HCT116 (cell line): ENCODE measurements around the gene CTR9. TPM values are rescaled to one million over a fixed set of nuclear protein-coding genes. Genes with fewer than 3 reads are reported as not detected.

Experiments
- ATAC-seq: fragments of 200-7000 bp; cut with Tn5 transposase; 2 replicates; pipeline ENCODE4 v1.9.1; 2020; ENCODE audit warnings: mild to moderate bottlenecking, moderate library complexity
- BruUV-seq: library from RNA; stranded (reverse); fragments of 400-500 nt; replicated peaks from 2 replicates; lab custom pipeline; 2021; lab: Mats Ljungman, UMichigan
- CTCF ChIA-PET: fragments of 300-600 bp; sonication (Branson Sonifier 250); formaldehyde crosslinking; loops from one replicate; lab custom pipeline; 2021; ENCODE audit warnings: antibody characterized with exemption; lab: Charles Lee
- POLR2A ChIA-PET: fragments of 300-600, 350-600 bp; sonication (Branson Sonifier 250); formaldehyde crosslinking; loops from one replicate; lab custom pipeline; 2021; ENCODE audit warnings: antibody characterized with exemption; lab: Charles Lee
- RAD21 ChIA-PET, 2 experiments: fragments of 300-600 bp; sonication (Branson Sonifier 250); formaldehyde crosslinking; loops; one replicate each; lab custom pipeline; 2023; ENCODE audit warnings: low total read pairs in 2 of 2; ENCODE audit not compliant: uncharacterized antibody in 2 of 2, unreplicated experiment in 2 of 2, low non-redundant PET in 1 of 2; lab: Charles Lee
- DNase-seq: peaks from one replicate; pipeline ENCODE4 v3.0.0-alpha.2; 2010; ENCODE audit warnings: low read depth, low spot score
- H2AFZ ChIP-seq: fragments of 200-600 bp; shearing (Covaris generic), sonication (generic); 2 replicates; pipeline ENCODE4 v1.6.1; 2017; ENCODE audit warnings: low read depth, mixed run types, mixed read lengths, antibody characterized with exemption, low read length; ENCODE audit not compliant: poor library complexity, severe bottlenecking
- H3K27ac ChIP-seq: 2 replicates; pipeline ENCODE4 v1.5.1; 2012; ENCODE audit warnings: low read depth, low read length
- H3K27me3 ChIP-seq: fragments of 200-600 bp; sonication (generic); 2 replicates; pipeline ENCODE4 v1.6.1; 2016; ENCODE audit warnings: mixed run types, low read length, mixed read lengths; ENCODE audit not compliant: insufficient read depth
- H3K36me3 ChIP-seq, 2 experiments: fragments of 200-500 bp in 1 of 2; fragments of 200-600 bp in 1 of 2; sonication (Bioruptor generic) in 1 of 2; sonication (generic) in 1 of 2; 2 replicates each; pipeline versions ENCODE4 v1.5.1 to v1.6.1; 2014 to 2016; ENCODE audit warnings: low read length in 2 of 2, inconsistent platforms in 1 of 2, mixed read lengths in 1 of 2, mixed run types in 1 of 2; ENCODE audit not compliant: insufficient read depth in 2 of 2, control insufficient read depth in 1 of 2
- H3K4me1 ChIP-seq, 2 experiments: fragments of 200-600 bp in 1 of 2; sonication (generic) in 1 of 2; 2 replicates each; pipeline versions ENCODE4 v1.5.1 to v1.6.1; 2012 to 2017; ENCODE audit warnings: low read length in 2 of 2, inconsistent platforms in 1 of 2, mild to moderate bottlenecking in 1 of 2, mixed read lengths in 1 of 2, mixed run types in 1 of 2, moderate library complexity in 1 of 2; ENCODE audit not compliant: insufficient read depth in 2 of 2, control insufficient read depth in 1 of 2
- H3K4me2 ChIP-seq: fragments of 200-600 bp; sonication (generic); 2 replicates; pipeline ENCODE4 v1.6.1; 2017; ENCODE audit warnings: mixed run types, low read length, mixed read lengths
- H3K4me3 ChIP-seq, 2 experiments: fragments of 200-600 bp in 1 of 2; sonication (generic) in 1 of 2; replicated peaks in 1 of 2; 2 replicates each; pipeline ENCODE4 v1.5.1; 2011 to 2016; ENCODE audit warnings: low read length in 2 of 2, control low read depth in 1 of 2, low read depth in 1 of 2, mild to moderate bottlenecking in 1 of 2, mixed read lengths in 1 of 2, mixed run types in 1 of 2
- H3K79me2 ChIP-seq: fragments of 200-600 bp; sonication (generic); 2 replicates; pipeline ENCODE4 v1.6.1; 2017; ENCODE audit warnings: mild to moderate bottlenecking, mixed run types, low read length, moderate library complexity, mixed read lengths; ENCODE audit not compliant: insufficient read depth
- H3K9ac ChIP-seq: fragments of 200-600 bp; sonication (generic); 2 replicates; pipeline ENCODE4 v1.6.1; 2016; ENCODE audit warnings: low read length, mixed read lengths
- H3K9me2 ChIP-seq: fragments of 200-600 bp; sonication (generic), shearing (Covaris generic); 2 replicates; pipeline ENCODE4 v1.6.1; 2017; ENCODE audit warnings: mixed run types, mild to moderate bottlenecking, moderate library complexity; ENCODE audit not compliant: insufficient read depth
- H3K9me3 ChIP-seq, 2 experiments: fragments of 200-500 bp in 1 of 2; fragments of 200-600 bp in 1 of 2; sonication (Bioruptor generic) in 1 of 2; sonication (generic) in 1 of 2; 2 replicates each; pipeline ENCODE4 v1.6.1; 2014 to 2017; ENCODE audit warnings: low read length in 2 of 2, mixed read lengths in 2 of 2, inconsistent platforms in 1 of 2, low read depth in 1 of 2, mild to moderate bottlenecking in 1 of 2, mixed run types in 1 of 2, moderate library complexity in 1 of 2; ENCODE audit not compliant: control insufficient read depth in 1 of 2, insufficient read depth in 1 of 2
- H4K20me1 ChIP-seq: fragments of 200-600 bp; sonication (generic), shearing (Covaris generic); 2 replicates; pipeline ENCODE4 v1.6.1; 2017; ENCODE audit warnings: mixed run types, mild to moderate bottlenecking, moderate library complexity; ENCODE audit not compliant: insufficient read depth
- CEBPB ChIP-seq: IDR thresholded peaks from 2 replicates; pipeline ENCODE4 v1.6.1; 2012; ENCODE audit warnings: low read depth
- CTCF ChIP-seq, 3 experiments: fragments of 200-600 bp in 1 of 3; sonication (generic) in 1 of 3; IDR thresholded peaks in 2 of 3; conservative IDR thresholded peaks in 1 of 3; 2 replicates each; pipeline ENCODE4 v1.5.1; 2012 to 2017; ENCODE audit warnings: low read depth in 2 of 3, low read length in 2 of 3, antibody characterized with exemption in 1 of 3, borderline replicate concordance in 1 of 3, control low read depth in 1 of 3, mild to moderate bottlenecking in 1 of 3, mixed read lengths in 1 of 3, mixed run types in 1 of 3, moderate library complexity in 1 of 3; ENCODE audit not compliant: insufficient read depth in 1 of 3
- EZH2 ChIP-seq: fragments of 200-600 bp; sonication (generic); IDR thresholded peaks from 2 replicates; pipeline ENCODE4 v1.6.1; 2017; ENCODE audit warnings: antibody characterized with exemption, mixed run types
- FOSL1 ChIP-seq: IDR thresholded peaks from 2 replicates; pipeline ENCODE4 v1.6.1; 2012; ENCODE audit warnings: low read depth
- JUND ChIP-seq: IDR thresholded peaks from 2 replicates; pipeline ENCODE4 v1.6.1; 2012
- MAX ChIP-seq: IDR thresholded peaks from 2 replicates; pipeline ENCODE4 v1.6.1; 2012
- SP1 ChIP-seq: IDR thresholded peaks from 2 replicates; pipeline ENCODE4 v1.6.1; 2012; ENCODE audit warnings: low read depth
- TCF7L2 ChIP-seq: IDR thresholded peaks from 2 replicates; pipeline ENCODE4 v1.7.0; 2011; ENCODE audit warnings: borderline replicate concordance, inconsistent platforms; ENCODE audit not compliant: insufficient read depth, insufficient read length; ENCODE audit errors: extremely low read depth
- ZNF274 ChIP-seq: fragments of 200-500 bp; sonication (Bioruptor generic); IDR thresholded peaks from 2 replicates; pipeline ENCODE4 v1.6.1; 2014; ENCODE audit warnings: mild to moderate bottlenecking, low read depth, low read length, inconsistent platforms
- intact Hi-C: fragments of 100-400 bp; cut with micrococcal nuclease; formaldehyde crosslinking; loops from 2 replicates; pipeline ENCODE4 v1.10.0; 2022
- total RNA-seq: library from RNA; stranded (reverse); gene quantifications from one replicate; pipeline ENCODE4 v1.2.1, GENCODE V29; 2021; ENCODE audit not compliant: unreplicated experiment

The CTR9 gene
- total RNA-seq, 1 experiment from 2014 or later = 68.4 TPM

- no peaks in the 10 kb centered on the region for H3K79me2 ChIP-seq
- no peak overlapping the region for H3K4me3 ChIP-seq
- no TSS peak for BruUV-seq
- TF ChIP-seq MAX (no peak), FOSL1 (no peak), TCF7L2 (no peak), EZH2 (no peak), SP1 (no peak), CEBPB (no peak), CTCF (IDR thresholded peaks at IDR 0.05 in 2 of 3, conservative IDR thresholded peaks at IDR 0.05 in 1 of 3; ENCODE audit: borderline replicate concordance in 1 of 3, insufficient read depth in 1 of 3, low read depth in 2 of 3, low read length in 2 of 3) (no peak), ZNF274 (no peak), JUND (no peak)
- TF ChIP-seq, all 23 proteins: peak for 0
- POLR2A ChIA-PET = no interaction called here
- ATAC-seq (no peak), DNase-seq (no peak)
- CTCF ChIA-PET = no interaction called here
- Histone ChIP-seq H3K4me2 (no peak overlapping the region), H3K4me1 (no peaks in the 10 kb centered on the region), H3K9me3 (no peaks in the 10 kb centered on the region), H3K27me3 (no peaks in the 10 kb centered on the region), H4K20me1 (no peaks in the 10 kb centered on the region), H3K9ac (no peak overlapping the region), H3K27ac (no peak overlapping the region), H3K36me3 (no peaks in the 10 kb centered on the region), H2AFZ (no peak overlapping the region), H3K9me2 (no peaks in the 10 kb centered on the region)
- intact Hi-C loops = no loop called here
- RAD21 ChIA-PET = no interaction called here
Observed at GRCh38 chr11:10829139-10829538, 78.1 kb downstream of the CTR9 start.

Other genes with a start within 250 kb of the CTR9 start
- gene RNF141, start 210.1 kb upstream of the CTR9 start, total RNA-seq = 133 TPM
- 0.34 TPM for gene LYVE1, start 182.6 kb upstream of the CTR9 start, total RNA-seq
- 3.7 TPM for gene IRAG1, start 57.5 kb upstream of the CTR9 start, total RNA-seq
- 888 TPM for gene EIF4G2, start 57.7 kb downstream of the CTR9 start, total RNA-seq
- 26.8 TPM for gene ZBED5, start 106.8 kb downstream of the CTR9 start, total RNA-seq